Peyer's patch (tissue), 4 donors: ENCODE data around the gene KLHL22. TPM values are rescaled to one million over a fixed set of nuclear protein-coding genes. Genes with fewer than 3 reads are reported as not detected.

Experiments
- DNase-seq, 3 donors: peaks; one replicate each; pipeline ENCODE4 v3.0.0-alpha.2; 2017 to 2019
- H3K27ac ChIP-seq, 4 donors: fragments of 200-600 bp; sonication (generic); one replicate each; pipeline ENCODE4 v1.5.1; 2016 to 2019
- H3K27me3 ChIP-seq, 2 donors: fragments of 200-600 bp; sonication (generic); one replicate each; pipeline ENCODE4 v1.5.1; 2019
- H3K36me3 ChIP-seq, 3 donors: fragments of 200-600 bp; sonication (generic); one replicate each; pipeline ENCODE4 v1.5.1; 2016 to 2019
- H3K4me1 ChIP-seq, 4 donors: fragments of 200-600 bp; sonication (generic); one replicate each; pipeline ENCODE4 v1.5.1; 2016 to 2019
- H3K4me3 ChIP-seq, 4 donors: fragments of 200-600 bp; sonication (generic); 1 replicate in 3 of 4; 2 replicates in 1 of 4; pipeline ENCODE4 v1.5.1; 2016 to 2019; ENCODE audit warnings: mild to moderate bottlenecking in 1 of 4
- H3K9me3 ChIP-seq, 4 donors: fragments of 200-600 bp; sonication (generic); one replicate each; pipeline ENCODE4 v1.5.1; 2016 to 2019; ENCODE audit warnings: mild to moderate bottlenecking in 1 of 4
- CTCF ChIP-seq, 6 experiments: fragments of 450-650 bp in 4 of 6; fragments of 200-600 bp in 2 of 6; sonication (generic) in 1 of 6; IDR thresholded peaks; one replicate each; pipeline ENCODE4 v1.5.1; 2017 to 2019; ENCODE audit warnings: antibody characterized with exemption in 6 of 6, mild to moderate bottlenecking in 3 of 6, moderate library complexity in 1 of 6
- POLR2A ChIP-seq, 2 donors: fragments of 450-650 bp; IDR thresholded peaks; one replicate each; pipeline ENCODE4 v1.5.1; 2017; ENCODE audit warnings: antibody characterized with exemption in 2 of 2, mild to moderate bottlenecking in 2 of 2, moderate library complexity in 2 of 2
- total RNA-seq, 4 donors: library from RNA; depleted of rRNA; stranded (reverse); fragments of >200 nt; gene quantifications; one replicate each; pipeline ENCODE4 v1.1.0, GENCODE V29; 2016

Gene KLHL22
- total RNA-seq, 4 donors from 2014 or later = 12.6 to 23.9 (median 19.2) TPM

GRCh38 chr22:20498913-20499312 lies 3.3 kb upstream of the KLHL22 start:
- H3K4me3 ChIP-seq = no peak overlapping the region
- peaks cover 0 to 8% (median 0%) of the 10 kb centered on the region in 3 donors for H3K36me3 ChIP-seq
- peaks cover 4 to 37% (median 6%) of the 10 kb centered on the region in 4 donors for H3K4me1 ChIP-seq
- TF ChIP-seq POLR2A (IDR thresholded peaks at IDR 0.05) (no peak), CTCF (IDR thresholded peaks at IDR 0.05) (no peak)
- no peaks in the 10 kb centered on the region for H3K9me3 ChIP-seq
- no peaks in the 10 kb centered on the region for H3K27me3 ChIP-seq
- no peak overlapping the region for H3K27ac ChIP-seq
- no peak for DNase-seq

- Histone ChIP-seq H3K4me1 (peaks cover 4 to 33% (median 6%) of the 10 kb centered on the region in 4 donors), H3K27me3 (no peaks in the 10 kb centered on the region), H3K4me3 (no peak overlapping the region), H3K27ac (no peak overlapping the region), H3K9me3 (no peaks in the 10 kb centered on the region), H3K36me3 (peaks cover 0 to 8% (median 0%) of the 10 kb centered on the region in 3 donors)
- DNase-seq = no peak
- TF ChIP-seq POLR2A (IDR thresholded peaks at IDR 0.05) = no peak
- TF ChIP-seq CTCF (IDR thresholded peaks at IDR 0.05) = no peak
Observed at GRCh38 chr22:20497426-20497825, 1.8 kb upstream of the KLHL22 start.

GRCh38 chr22:20495861-20496681 lies 476 bp upstream of the KLHL22 start:
- Histone ChIP-seq H3K4me1 (peaks cover 4 to 33% (median 6%) of the 10 kb centered on the region in 4 donors), H3K27me3 (no peaks in the 10 kb centered on the region), H3K36me3 (peaks cover 0 to 3% (median 0%) of the 10 kb centered on the region in 3 donors), H3K4me3 (peak overlapping the region; percentile 70 to 93 (median 84)), H3K27ac (peak overlapping the region; percentile 86 to 100 (median 93)), H3K9me3 (no peaks in the 10 kb centered on the region)
- TF ChIP-seq CTCF (IDR thresholded peaks at IDR 0.05) = peak; percentile 80 to 90 (median 87)
- TF ChIP-seq POLR2A (IDR thresholded peaks at IDR 0.05) = peak; percentile 74 to 81
- peak; percentile 86 to 96 (median 96) for DNase-seq

GRCh38 chr22:20491346-20491745 lies 4.2 kb downstream of the KLHL22 start:
- TF ChIP-seq POLR2A (IDR thresholded peaks at IDR 0.05) (no peak), CTCF (IDR thresholded peaks at IDR 0.05) (no peak)

GRCh38 chr22:20490941-20491307 lies 4.7 kb downstream of the KLHL22 start:
- H3K9me3 ChIP-seq = no peaks in the 10 kb centered on the region
- peaks cover 0 to 13% (median 6%) of the 10 kb centered on the region in 4 donors for H3K4me1 ChIP-seq
- H3K27ac ChIP-seq = no peak overlapping the region
- no peak for DNase-seq
- no peaks in the 10 kb centered on the region for H3K27me3 ChIP-seq
- no peak overlapping the region for H3K4me3 ChIP-seq
- no peak for TF ChIP-seq CTCF (IDR thresholded peaks at IDR 0.05)
- no peak for TF ChIP-seq POLR2A (IDR thresholded peaks at IDR 0.05)
- no peaks in the 10 kb centered on the region for H3K36me3 ChIP-seq

More at GRCh38 chr22:20491346-20491745, 4.2 kb downstream of the KLHL22 start:
- no peaks in the 10 kb centered on the region for H3K27me3 ChIP-seq
- H3K27ac ChIP-seq = no peak overlapping the region
- H3K9me3 ChIP-seq = no peaks in the 10 kb centered on the region
- no peaks in the 10 kb centered on the region for H3K36me3 ChIP-seq
- H3K4me1 ChIP-seq = peaks cover 0 to 13% (median 6%) of the 10 kb centered on the region in 4 donors
- DNase-seq = no peak
- H3K4me3 ChIP-seq = no peak overlapping the region
